HG03354 (cell line): ENCODE measurements around the gene NHS.

ENCODE experiments used
- ATAC-seq: cut with Tn5 transposase; IDR thresholded peaks from one replicate; pipeline ENCODE4 v1.9.1; 2021; ENCODE audit warnings: mild to moderate bottlenecking; ENCODE audit not compliant: unreplicated experiment, poor library complexity, severe bottlenecking

Gene NHS

GRCh38 chrX:17403189-17403691 is 28.2 kb downstream of the NHS start:
- no peak for ATAC-seq

- ATAC-seq = no peak
Observed at GRCh38 chrX:17403972-17404371, 29.0 kb downstream of the NHS start.

DNA sequence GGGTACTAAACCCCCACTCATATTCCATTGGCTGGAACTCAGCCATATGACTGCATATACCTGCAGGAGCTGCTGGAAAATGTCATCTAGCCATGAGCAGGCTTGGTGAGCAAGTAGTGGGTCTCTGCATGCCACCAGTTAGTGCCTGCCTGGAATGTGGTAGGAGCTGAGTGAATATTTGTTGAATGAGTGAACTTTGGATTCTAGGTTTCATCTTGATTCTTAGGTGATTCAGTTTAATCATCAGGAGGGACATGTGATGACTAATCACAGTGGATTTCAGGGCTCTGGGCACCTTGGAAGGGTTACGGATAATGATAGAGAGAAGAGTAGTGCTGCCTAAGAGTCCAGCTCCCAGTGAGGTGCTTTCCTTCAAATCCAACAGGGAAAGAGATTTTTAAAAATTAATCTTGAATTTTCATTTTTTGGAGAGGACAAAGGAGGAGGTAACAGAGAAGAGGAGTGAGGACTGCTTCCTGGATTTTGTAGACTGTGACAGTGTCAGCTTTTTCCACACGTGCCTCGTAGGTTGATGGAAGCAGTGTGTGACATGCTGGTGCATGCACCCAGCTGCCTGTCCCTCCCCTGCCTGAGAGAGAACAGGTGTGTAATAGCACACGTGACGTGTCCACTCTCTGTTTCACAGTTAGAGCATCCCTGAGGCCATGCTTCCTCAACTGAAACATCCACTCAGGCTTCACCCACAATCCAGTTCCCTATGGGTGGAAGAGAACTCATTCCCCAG is 30.4 kb downstream of the NHS start:
- no peak for ATAC-seq

- ATAC-seq = no peak
Observed at GRCh38 chrX:17409566-17410290, 34.7 kb downstream of the NHS start.

DNA sequence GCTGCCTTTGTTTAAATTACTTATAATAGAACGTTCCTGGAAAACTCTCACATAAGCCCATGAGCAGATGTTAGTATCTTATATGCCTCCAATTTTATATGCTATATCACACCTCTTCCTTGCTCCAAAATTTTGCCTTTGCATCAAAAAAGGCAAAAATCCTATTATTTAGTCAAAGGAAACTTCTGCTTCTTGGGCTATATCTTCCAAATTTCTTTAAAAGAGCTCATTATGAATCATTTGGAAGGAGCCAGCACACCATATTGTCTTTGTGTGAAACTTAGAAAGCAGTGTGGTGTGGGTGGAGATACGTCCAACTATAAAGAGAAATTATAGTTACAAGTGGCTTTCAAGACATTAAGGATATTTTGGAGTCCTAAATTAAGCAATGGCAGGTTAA is 35.7 kb downstream of the NHS start:
- ATAC-seq = no peak

DNA sequence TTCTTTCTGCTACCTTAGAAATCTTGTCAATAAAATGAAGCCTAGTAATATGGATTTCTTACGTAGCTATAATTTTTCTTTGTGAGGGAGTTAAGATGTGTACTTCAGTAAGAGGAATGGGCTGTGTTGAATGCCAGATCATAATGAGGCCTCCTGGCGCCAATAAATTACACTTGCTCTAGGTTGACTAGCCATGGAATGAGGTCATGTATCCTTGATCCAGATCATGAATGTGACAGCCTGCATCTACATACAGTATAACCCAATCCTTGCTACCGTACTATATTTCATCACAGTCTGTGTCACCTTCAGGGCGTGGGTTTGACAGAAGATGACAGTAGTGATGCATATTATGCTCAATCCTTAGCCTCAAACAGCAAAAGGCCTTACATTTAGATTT is 36.2 kb downstream of the NHS start:
- no peak for ATAC-seq

DNA sequence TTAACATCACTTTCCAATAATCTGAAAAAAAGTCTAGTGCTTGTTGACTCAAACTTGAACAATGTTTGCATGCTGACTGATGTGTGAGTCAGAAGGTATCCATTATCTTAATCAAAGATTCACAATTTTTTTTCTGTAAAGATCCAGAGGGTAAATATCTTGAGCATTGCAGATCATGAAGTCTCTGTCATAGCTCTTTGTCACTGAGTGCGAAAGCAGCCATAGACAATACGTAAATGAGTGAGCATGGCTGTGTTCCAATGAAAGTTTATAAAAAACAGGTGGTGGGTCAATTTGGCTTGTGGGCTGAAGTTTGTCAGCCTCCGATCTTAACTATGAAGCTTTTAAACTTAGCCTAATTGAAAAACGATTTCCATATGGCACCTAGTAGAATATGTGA is 37.7 kb downstream of the NHS start:
- ATAC-seq = no peak

- ATAC-seq = no peak
Observed at GRCh38 chrX:17413228-17413627, 38.2 kb downstream of the NHS start.

GRCh38 chrX:17414027-17414658 is 39.1 kb downstream of the NHS start:
- ATAC-seq = no peak

DNA sequence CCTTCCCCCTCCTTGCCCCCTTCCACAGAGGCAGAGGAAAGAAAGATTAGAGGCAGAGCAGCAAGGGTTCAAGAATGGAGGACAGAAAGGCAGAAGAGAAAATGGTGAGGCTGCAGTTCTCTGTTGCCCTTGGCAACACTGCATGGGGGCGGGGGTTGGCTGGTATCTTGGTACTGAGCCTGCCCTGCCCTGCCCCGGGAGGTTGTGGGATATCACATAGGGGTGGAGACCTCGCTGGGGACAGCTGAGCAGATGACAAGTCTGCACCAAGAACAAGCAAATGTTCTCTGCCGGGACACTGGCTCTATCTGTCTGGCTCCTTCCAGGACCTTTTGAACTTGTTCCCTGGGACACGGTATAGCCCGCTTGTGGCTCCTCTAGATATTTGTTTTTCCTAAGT is 39.8 kb downstream of the NHS start:
- ATAC-seq = no peak

DNA sequence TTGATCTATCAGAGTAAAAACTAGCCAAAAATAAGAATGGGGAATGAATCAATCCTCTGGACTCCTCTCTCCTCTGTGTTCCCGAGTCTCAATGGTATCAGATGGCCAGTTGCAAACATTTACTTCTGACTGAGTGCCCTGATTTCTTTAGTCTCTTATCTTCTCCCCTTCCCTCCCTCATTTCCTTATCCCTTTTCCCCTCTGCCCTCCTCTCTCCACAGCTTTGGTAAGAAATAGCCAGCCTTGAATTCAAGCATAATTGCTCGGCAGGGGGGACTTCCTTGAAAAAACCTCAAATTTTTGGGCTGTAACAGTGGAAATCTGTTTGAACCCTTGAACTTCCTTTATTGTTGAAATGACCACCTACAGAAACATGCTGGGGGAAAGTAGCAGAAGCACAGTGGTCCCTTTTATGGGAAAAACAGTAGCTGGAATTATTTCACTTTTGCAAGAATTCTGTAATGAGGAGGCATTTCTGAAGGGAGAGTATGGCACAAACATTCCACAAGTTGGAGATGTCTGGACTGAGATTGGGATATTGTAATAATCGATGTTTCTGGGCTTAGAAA is 40.3 kb downstream of the NHS start:
- no peak for ATAC-seq

GRCh38 chrX:17417372-17417771 is 42.4 kb downstream of the NHS start:
- ATAC-seq = no peak

DNA sequence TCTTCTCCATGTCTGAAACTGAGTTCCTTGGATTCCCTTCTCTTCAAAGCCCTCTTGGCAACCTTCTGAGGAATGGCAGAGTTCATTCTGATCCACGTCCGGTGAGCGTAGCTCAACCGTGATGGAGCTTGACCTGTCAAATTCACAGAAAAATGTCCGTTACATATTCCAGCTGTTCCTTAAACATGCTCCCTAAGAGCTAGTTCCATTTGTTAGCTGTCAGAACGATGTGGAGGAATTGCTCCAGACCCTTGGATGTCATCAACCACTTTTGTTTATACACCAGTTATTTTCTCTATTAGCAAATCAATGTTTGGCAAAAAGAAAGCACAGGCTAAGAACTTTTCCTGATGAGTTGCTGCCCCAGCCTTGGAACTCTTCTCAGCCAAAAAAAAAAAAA is 50.1 kb downstream of the NHS start:
- ATAC-seq = no peak

GRCh38 chrX:17425551-17425950 is 50.6 kb downstream of the NHS start:
- no peak for ATAC-seq

DNA sequence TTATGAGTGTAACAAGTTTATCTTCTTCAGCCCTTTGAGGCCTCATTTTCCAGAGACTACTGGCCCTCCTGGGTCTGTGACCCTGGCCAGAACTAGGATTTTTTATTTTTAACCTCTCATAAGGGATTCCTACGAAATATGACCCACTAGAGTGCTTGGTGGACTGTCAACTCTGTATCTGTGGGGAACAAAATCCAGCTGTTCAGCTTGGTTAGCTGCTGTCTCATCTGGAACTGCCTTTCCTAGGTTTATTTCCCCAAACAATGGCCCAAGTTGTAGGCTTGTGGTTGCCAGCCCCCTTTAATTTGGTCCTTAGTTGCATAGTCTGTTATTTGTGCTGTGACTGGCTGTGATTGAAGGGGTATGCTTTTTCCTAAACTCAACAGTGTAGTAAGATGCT is 56.2 kb downstream of the NHS start:
- no peak for ATAC-seq

DNA sequence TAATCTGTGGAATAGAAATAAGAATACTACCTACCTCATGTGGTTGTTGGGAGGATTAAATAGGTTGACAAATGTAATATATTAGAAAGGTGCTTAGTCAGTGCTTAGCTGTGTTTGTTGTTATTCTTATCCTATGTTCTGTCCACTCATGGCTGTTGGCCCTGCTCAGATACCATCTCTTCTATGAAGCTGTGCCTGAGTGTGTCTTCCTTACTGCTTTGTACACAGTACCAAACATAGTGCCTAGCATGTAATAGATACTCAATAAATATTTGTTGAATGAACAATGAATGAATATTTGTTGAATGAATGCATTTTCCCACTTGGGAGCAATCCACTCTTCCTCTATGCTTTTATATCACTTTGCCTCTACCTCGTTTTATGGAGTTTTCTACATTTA is 57.2 kb downstream of the NHS start:
- no peak for ATAC-seq

DNA sequence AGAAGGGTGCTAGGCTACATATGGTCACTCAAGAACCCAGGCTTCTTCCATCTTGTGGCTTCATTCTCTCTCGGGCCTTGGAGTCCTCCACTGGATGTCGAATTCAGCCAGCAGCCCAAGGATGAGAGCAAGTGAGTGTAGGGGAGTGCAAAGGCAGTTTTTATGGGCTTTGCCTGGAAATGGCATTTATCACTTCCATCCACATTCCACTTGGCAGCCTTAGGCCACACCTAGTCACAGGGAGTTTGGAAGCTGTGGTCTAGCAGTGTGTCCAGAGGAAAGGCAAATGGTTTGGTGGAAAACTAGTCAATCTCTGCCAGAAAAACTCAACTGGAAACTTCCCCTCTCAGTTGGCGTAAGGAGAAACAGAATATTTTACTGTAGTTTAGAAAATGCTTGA is 59.0 kb downstream of the NHS start:
- no peak for ATAC-seq

- ATAC-seq = no peak
Observed at GRCh38 chrX:17435476-17435875, 60.5 kb downstream of the NHS start.

DNA sequence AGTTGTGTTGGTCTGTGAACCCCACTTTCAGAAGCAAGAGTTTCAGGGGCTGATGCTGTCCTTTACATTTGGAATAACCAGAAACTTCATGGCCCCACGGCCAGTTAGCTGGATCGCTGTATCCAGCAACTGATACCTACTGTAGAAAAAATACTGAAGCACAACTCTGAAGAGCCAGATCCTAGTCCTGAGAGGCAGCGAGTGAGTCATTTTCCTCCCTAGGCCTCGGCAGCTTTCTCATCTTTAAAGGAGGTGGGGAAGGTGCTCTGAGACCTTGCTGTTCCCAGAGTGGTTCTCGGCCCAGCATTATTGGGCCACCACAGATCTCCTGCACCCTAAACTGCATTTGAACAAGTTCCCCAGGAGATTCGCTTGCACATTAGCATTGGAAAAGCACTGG is 63.2 kb downstream of the NHS start:
- ATAC-seq = no peak

GRCh38 chrX:17440258-17440657 is 65.3 kb downstream of the NHS start:
- ATAC-seq = no peak

DNA sequence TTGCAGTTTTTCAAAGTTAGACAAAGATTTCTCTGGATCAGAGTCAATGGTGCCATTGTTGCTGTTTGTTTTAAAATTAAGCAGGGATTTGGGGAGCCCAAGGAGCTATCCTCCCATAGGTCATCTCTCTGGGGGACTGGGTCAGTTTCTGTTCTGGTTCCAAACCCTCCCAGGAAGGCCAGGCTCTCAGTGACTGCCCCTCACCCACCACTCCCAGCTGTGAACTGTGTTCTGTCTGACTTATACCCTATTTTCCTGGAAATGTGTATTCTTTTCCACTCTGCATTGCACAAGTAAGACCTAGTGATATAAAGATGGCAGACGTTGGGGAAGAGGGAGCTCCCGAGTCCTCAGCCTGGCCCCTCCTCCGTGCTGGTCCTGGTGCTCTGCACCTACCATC is 65.8 kb downstream of the NHS start:
- ATAC-seq = no peak
